ENCODE measurements around the gene SEC16A. TPM values are rescaled to one million over a fixed set of nuclear protein-coding genes. Genes with fewer than 3 reads are reported as not detected.
A peak's percentile ranks its signal among the peaks of the same experiment; 100 is the strongest.

The SEC16A gene
- total RNA-seq, 2 donors from 2014 or later, result 94.7 to 111 TPM

GRCh38 chr9:136527131-136527530 is 44.3 kb upstream of the SEC16A start:
- TF ChIP-seq POLR2A (IDR thresholded peaks at IDR 0.05), result no peak
- no peak for TF ChIP-seq POLR2AphosphoS5 (IDR thresholded peaks at IDR 0.05)
- TF ChIP-seq, protein P1, sequence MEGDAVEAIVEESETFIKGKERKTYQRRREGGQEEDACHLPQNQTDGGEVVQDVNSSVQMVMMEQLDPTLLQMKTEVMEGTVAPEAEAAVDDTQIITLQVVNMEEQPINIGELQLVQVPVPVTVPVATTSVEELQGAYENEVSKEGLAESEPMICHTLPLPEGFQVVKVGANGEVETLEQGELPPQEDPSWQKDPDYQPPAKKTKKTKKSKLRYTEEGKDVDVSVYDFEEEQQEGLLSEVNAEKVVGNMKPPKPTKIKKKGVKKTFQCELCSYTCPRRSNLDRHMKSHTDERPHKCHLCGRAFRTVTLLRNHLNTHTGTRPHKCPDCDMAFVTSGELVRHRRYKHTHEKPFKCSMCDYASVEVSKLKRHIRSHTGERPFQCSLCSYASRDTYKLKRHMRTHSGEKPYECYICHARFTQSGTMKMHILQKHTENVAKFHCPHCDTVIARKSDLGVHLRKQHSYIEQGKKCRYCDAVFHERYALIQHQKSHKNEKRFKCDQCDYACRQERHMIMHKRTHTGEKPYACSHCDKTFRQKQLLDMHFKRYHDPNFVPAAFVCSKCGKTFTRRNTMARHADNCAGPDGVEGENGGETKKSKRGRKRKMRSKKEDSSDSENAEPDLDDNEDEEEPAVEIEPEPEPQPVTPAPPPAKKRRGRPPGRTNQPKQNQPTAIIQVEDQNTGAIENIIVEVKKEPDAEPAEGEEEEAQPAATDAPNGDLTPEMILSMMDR (IDR thresholded peaks at IDR 0.05), result no peak
- DNase-seq (ENCODE audit: low spot score), result no peak
- Histone ChIP-seq H3K4me1 (replicated peaks) (no peaks in the 10 kb centered on the region), H3K27ac (no peak overlapping the region), H3K36me3 (no peaks in the 10 kb centered on the region), H3K27me3 (replicated peaks; ENCODE audit: insufficient read depth) (no peaks in the 10 kb centered on the region), H3K9me3 (no peaks in the 10 kb centered on the region), H3K4me3 (no peak overlapping the region)
- whole genome bisulfite sequencing, result 71% methylated on average over 19 of the region's 20 CpGs
- intact Hi-C loops (cut with DNase I), result loop anchor here (5.0 kb wide), 1 partner anchor 35 kb away; no protein-coding TSS in a partner anchor

- Histone ChIP-seq H3K9me3 (no peaks in the 10 kb centered on the region), H3K4me3 (no peak overlapping the region), H3K27ac (no peak overlapping the region), H3K27me3 (replicated peaks; ENCODE audit: insufficient read depth) (no peaks in the 10 kb centered on the region), H3K4me1 (replicated peaks) (no peaks in the 10 kb centered on the region), H3K36me3 (no peaks in the 10 kb centered on the region)
- 52% methylated on average over 30 of the region's 30 CpGs for WGBS
- intact Hi-C loops (cut with DNase I), result loop anchor here (5.0 kb wide), 1 partner anchor 34 kb away; no protein-coding TSS in a partner anchor
- no peak for DNase-seq (ENCODE audit: low spot score)
- TF ChIP-seq, protein P1 (IDR thresholded peaks at IDR 0.05), result no peak
- no peak for TF ChIP-seq POLR2A (IDR thresholded peaks at IDR 0.05)
- TF ChIP-seq POLR2AphosphoS5 (IDR thresholded peaks at IDR 0.05), result no peak
Measured at GRCh38 chr9:136526625-136527066, 43.8 kb upstream of the SEC16A start.

GRCh38 chr9:136525841-136526499 is 43.1 kb upstream of the SEC16A start:
- Histone ChIP-seq H3K9me3 (no peaks in the 10 kb centered on the region), H3K4me3 (no peak overlapping the region), H3K36me3 (no peaks in the 10 kb centered on the region), H3K4me1 (replicated peaks) (no peaks in the 10 kb centered on the region), H3K27ac (peak overlapping the region in 1 of 2 donors; percentile 2), H3K27me3 (replicated peaks; ENCODE audit: insufficient read depth) (no peaks in the 10 kb centered on the region)
- intact Hi-C loops (cut with DNase I), result loop anchor here (5.0 kb wide), 1 partner anchor 34 kb away; no protein-coding TSS in a partner anchor
- no peak for TF ChIP-seq POLR2AphosphoS5 (IDR thresholded peaks at IDR 0.05)
- TF ChIP-seq, protein P1 (IDR thresholded peaks at IDR 0.05), result peak in 1 of 4 experiments; percentile 10
- TF ChIP-seq POLR2A (IDR thresholded peaks at IDR 0.05), result no peak
- 53% methylated on average over 19 of the region's 30 CpGs for WGBS
- DNase-seq (ENCODE audit: low spot score), result no peak

DNA sequence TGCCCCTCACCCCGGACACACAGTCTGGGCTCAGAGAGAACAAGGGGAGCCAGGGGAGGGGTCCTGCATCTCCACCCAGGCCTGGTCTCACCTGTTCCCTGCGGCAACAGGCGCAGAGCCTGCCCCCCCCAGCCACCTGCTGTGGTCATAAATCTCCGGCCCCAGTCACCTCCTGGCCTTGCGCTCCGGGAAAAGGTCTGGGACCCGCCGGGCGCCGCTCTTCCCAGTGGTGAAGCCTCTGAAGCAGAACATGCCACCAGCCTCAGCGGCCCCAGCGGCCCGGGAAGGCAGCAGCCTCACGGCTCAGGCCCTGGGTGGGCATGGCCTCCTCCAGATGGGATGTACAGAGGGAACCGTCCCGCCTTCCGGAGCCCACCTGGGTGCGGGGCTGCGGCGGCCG is 42.4 kb upstream of the SEC16A start:
- intact Hi-C loops (cut with DNase I), result loop anchor here (5.0 kb wide), 1 partner anchor 33 kb away; no protein-coding TSS in a partner anchor
- DNase-seq (ENCODE audit: low spot score), result no peak
- no peak overlapping the region for H3K27ac ChIP-seq
- no peaks in the 10 kb centered on the region for H3K9me3 ChIP-seq
- 82% methylated on average over 14 of the region's 21 CpGs for WGBS
- no peak overlapping the region for H3K4me3 ChIP-seq
- H3K4me1 ChIP-seq (replicated peaks), result no peaks in the 10 kb centered on the region
- H3K27me3 ChIP-seq (replicated peaks; ENCODE audit: insufficient read depth), result no peaks in the 10 kb centered on the region
- no peaks in the 10 kb centered on the region for H3K36me3 ChIP-seq
- TF ChIP-seq, protein P1 (IDR thresholded peaks at IDR 0.05), result no peak
- TF ChIP-seq POLR2A (IDR thresholded peaks at IDR 0.05) (no peak), POLR2AphosphoS5 (IDR thresholded peaks at IDR 0.05) (no peak)
